Stimulated activated CD4-positive, alpha-beta T cell treated with anti-CD3 and anti-CD28 coated beads, Interleukin-12 subunit alpha, Interleukin-12 subunit beta, amount 100 ng/mL, for 24 hours (primary cell): ENCODE results near the gene HOOK1.
"Not testable (repeated sequence)": the region's sequence is repeated elsewhere in the genome, so short reads cannot be mapped to it uniquely, and the experiment has no call there.

ENCODE experiments used
- DNase-seq, 2 experiments: peaks; one replicate each; pipeline ENCODE4 v3.0.0-alpha.2; 2020; ENCODE audit warnings: low read depth in 2 of 2

HOOK1 gene

GRCh38 chr1:59885160-59885832 is 70.5 kb downstream of the HOOK1 start:
- DNase-seq: no peak

- no peak for DNase-seq
These were observed 78.4 kb downstream of the HOOK1 start for GRCh38 chr1:59892841-59893811.

GRCh38 chr1:59897165-59897564 is 82.4 kb downstream of the HOOK1 start:
- no peak for DNase-seq

- DNase-seq: no peak
These were observed 84.2 kb downstream of the HOOK1 start for GRCh38 chr1:59898927-59899326.

GRCh38 chr1:59900640-59901039 is 85.9 kb downstream of the HOOK1 start:
- DNase-seq: no peak

- DNase-seq: no peak
These were observed 87.1 kb downstream of the HOOK1 start for GRCh38 chr1:59901770-59902388.

- peak in 1 of 2 experiments; percentile 8 for DNase-seq
These were observed 88.5 kb downstream of the HOOK1 start for GRCh38 chr1:59903141-59903754.

- no peak for DNase-seq
These were observed 92.2 kb downstream of the HOOK1 start for GRCh38 chr1:59906931-59907330.

GRCh38 chr1:59908084-59908483 is 93.3 kb downstream of the HOOK1 start:
- DNase-seq: no peak

- no peak for DNase-seq
These were observed 93.9 kb downstream of the HOOK1 start for GRCh38 chr1:59908682-59909081.

- DNase-seq: not testable (repeated sequence)
These were observed 100.1 kb downstream of the HOOK1 start for GRCh38 chr1:59914791-59915286.

- DNase-seq: no peak
These were observed 100.8 kb downstream of the HOOK1 start for GRCh38 chr1:59915516-59915915.

GRCh38 chr1:59917026-59917784 is 102.5 kb downstream of the HOOK1 start:
- DNase-seq: no peak

GRCh38 chr1:59917785-59918180 is 103.0 kb downstream of the HOOK1 start:
- DNase-seq: no peak

- no peak for DNase-seq
These were observed 105.0 kb downstream of the HOOK1 start for GRCh38 chr1:59919746-59920145.

- not testable (repeated sequence) for DNase-seq
These were observed 106.6 kb downstream of the HOOK1 start for GRCh38 chr1:59921258-59921899.

GRCh38 chr1:59924653-59925052 is 109.9 kb downstream of the HOOK1 start:
- DNase-seq: no peak
